Stimulated activated CD8-positive, alpha-beta memory T cell treated with anti-CD3 and anti-CD28 coated beads, Interleukin-2, amount 100 ng/mL, for 1 hour (primary cell): ENCODE data around the gene SLC17A5.
"Not testable (repeated sequence)": the region's sequence is repeated elsewhere in the genome, so short reads cannot be mapped to it uniquely, and the experiment has no call there.

Experiments
- DNase-seq, 2 donors: peaks; one replicate each; pipeline ENCODE4 v3.0.0-alpha.2; 2020; ENCODE audit warnings: low read depth in 2 of 2

Gene SLC17A5

DNA sequence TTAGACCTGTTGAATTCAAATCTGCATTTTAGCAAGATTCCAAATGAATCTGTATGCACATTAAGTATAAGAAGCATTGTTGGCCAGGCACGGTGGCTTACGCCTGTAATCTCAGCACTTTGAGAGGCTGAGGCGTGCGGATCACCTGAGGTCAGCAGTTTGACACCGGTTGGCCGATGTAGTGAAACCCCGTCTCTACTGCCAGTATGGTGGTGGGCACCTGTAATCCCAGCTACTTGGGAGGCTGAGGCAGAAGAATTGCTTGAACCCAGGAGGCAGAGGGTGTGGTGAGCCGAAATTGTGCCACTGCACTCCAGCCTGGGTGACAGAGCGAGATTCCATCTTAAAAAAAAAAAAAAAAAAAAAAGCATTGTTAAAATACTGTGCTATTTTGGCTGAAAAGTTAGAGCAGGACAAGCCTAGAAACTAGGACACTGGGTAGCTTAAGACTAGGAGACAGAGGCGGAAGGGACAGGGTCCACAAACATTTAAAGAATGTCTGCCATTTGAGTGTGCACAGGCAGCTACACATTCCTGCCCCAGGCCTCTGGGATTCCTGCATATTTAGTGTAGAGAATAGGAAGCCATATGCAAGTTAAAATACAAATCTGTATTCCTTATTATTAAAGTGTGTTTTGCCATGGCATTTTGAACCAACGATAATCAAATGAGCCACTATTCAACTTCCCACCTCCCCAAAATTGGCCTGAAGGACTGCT is 87.9 kb downstream of the SLC17A5 start:
- no peak for DNase-seq

DNA sequence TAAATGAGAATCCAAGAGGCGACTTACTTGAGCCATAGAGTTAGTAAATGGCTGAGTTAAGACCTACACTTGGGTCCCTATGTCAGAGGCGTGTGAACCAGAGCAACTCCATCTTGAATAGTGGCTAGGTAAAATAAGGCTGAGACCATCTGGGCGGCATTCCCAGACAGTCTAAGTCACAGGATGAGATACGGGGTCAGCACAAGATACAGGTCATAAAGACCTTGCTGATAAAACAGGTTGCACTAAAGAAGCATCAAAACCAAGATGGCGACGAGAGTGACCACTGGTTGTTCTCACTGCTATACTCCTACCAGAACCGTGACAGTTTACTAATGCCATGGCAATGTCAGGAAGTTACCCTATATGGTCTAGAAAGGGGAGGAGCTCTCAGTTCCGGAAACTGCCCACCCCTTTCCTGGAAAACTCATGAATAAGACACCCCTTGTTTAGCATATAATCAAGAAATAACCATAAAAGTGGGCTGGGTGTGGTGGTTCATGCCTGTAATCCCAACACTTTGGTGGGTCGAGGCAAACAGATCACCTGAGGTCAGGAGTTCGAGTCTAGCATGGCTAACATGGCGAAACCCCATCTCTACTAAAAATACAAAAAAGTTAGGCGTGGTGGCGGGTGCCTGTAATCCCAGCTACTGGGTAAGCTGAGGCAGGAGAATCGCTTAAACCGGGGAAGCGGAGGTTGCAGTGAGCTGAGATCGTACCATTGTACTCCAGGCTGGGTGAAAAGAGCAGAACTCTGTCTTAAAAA is 89.0 kb downstream of the SLC17A5 start:
- DNase-seq: no peak

DNA sequence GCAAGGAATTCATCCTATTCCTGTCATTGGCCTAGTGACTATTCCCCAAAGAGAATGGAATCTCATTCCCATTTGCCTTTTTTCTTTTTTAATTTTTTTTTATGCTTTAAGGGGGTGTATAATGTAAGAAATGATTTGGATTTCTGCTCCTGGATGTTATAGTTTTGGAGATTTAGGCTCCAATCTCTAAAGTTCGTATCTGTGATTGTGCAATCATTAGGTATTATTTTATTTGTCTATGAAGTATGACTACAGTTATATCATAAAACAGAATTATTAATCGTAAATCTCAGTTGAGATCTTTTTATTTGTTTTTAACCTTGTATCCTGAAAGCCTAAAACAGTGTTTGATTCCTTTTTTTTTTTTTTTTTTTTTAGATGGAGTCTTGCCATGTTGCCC is 91.2 kb downstream of the SLC17A5 start:
- DNase-seq: no peak

DNA sequence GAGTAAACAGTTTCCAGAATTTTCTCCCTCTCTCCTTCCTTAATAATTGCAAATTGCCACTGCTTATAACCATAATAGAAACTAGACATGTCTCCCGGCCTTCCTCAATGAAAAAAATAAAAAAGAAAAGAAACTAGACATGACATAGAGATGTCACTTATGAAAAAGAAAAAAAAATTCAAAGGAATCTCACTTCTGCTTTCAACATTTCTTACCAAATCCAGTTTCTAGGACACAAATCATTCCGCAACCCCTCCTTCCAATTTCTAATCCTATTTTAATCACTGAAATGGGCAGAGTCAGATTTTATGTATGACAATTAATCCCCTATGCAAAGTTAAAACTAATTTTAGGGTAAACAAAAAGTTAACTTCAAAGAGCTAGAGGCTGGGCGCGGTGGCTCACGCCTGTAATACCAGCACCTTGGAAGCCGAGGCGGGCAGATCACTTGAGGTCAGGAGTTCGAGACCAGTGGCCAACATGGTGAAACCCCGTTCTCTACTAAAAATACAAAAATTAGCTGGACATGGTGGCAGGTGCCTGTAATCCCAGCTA is 92.9 kb downstream of the SLC17A5 start:
- DNase-seq: no peak

DNA sequence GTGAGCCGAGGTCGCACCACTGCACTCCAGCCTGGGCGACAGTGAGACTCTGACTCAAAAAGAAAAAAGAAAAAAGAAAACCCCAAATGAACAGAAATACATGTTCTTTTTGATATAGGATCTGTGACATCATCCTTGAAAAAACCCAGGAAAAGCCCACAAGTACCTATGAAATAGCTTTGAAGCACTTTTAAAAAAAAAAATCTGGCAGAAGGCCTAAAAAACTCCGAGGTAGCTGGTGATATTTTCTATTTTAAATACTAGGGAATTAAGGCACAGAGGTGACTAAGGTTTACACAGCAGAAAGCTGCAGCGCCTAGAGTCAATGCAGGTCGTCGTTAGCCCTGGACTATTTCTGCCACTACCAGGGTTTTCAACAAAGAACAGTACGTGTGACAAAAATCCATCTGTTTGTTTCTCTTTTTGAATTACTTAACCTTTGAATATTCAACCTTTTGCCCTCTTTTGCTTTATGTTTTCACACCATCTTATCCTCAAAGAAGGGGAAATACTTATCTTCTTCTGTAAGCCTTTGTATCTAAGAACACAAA is 93.5 kb downstream of the SLC17A5 start:
- no peak for DNase-seq

DNA sequence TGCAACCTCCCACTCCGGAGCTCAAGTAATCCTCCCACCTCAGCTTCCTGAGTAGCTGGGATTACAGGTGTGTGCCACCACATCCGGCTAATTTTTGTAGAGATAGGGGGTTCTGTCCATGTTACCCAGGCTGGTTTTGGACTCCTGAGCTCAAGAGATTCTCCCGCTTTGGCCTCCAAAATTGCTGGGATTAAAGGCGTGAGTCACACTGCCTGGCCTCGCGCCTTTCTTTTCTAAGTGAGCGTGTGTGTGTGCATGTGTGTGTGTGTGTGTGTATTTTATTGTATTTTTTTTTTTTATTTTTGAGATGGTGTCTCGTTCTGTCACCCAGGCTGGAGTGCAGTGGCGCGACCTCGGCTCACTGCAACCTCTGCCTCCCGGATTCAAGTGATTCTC is 94.4 kb downstream of the SLC17A5 start:
- not testable (repeated sequence) for DNase-seq

DNA sequence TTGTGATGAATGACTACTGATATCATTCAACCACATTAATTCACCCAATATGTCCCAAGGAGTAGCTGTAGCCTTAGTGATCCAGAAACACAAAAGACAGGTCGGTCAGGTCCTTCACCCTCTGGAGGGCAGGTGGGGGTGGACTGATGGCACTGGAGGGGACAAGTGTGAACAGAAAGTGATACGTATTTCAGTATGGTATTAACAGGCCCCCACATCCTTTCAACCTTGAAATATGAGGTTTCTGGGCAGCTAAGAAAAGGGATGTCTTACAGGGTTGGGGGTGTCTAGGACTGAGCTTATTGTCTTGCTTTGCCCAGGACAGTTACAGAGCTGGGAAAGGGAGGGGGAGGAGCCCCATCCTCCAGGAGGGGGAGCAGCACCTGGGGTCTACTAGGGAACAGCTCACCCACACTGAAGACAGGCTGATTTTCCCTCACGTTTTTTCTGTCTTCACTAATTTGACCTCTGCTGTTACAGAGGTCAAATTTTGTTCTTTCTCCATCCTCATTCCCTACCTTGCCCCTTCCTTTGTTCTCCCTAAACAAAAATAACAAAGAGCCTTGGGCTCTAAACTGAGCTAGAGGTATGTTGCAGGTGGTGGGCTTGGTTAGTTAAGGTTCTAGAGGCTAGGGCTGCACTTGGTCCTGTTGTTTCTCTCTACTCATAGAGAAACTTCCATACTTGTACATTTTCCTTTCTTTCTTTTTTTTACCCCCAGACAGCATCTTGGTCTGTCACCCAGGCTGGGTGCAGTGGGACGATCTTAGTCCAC is 95.0 kb downstream of the SLC17A5 start:
- DNase-seq: no peak

DNA sequence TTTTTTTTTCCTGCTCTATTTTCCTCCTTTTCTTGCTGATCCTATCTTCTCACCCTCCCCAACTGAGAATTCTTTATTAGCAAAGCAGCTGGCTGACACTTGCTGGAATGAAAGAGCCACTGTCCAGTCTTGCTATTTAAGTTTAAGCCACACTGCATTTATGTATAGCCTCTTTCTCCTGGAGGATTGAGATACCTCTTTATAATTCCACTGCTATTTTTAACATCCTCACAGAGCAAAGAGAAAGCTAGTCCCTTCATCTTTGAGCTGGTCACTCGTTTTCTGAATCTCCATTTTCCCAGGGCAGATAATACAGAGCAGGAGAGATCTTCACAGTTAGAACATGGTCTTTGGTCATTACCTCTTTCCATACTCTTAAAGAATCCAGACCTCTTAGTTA is 97.0 kb downstream of the SLC17A5 start:
- no peak for DNase-seq

DNA sequence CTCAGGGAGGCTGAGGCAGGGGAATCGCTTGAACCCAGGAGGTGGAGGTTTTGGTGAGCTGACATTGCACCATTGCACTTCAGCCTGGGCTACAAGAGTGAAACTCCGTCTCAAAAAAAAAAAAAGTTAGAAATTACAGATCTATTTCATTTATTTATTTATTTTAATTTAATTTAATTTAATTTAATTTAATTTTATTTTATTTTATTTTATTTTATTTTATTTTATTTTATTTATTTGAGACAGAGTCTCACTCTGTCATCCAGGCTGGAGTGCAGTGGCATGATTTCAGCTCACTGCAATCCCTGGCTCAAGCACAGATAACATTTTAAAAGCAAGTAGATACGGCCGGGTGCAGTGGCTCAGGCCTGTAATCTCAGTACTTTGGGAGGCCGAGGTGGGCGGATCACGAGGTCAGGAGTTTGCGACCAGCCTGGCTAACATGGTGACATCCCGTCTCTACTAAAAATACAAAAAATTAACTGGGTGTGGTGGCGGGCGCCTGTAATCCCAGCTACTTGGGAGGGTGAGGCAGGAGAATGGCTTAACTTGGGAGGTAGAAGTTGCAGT is 98.3 kb downstream of the SLC17A5 start:
- DNase-seq: not testable (repeated sequence)

DNA sequence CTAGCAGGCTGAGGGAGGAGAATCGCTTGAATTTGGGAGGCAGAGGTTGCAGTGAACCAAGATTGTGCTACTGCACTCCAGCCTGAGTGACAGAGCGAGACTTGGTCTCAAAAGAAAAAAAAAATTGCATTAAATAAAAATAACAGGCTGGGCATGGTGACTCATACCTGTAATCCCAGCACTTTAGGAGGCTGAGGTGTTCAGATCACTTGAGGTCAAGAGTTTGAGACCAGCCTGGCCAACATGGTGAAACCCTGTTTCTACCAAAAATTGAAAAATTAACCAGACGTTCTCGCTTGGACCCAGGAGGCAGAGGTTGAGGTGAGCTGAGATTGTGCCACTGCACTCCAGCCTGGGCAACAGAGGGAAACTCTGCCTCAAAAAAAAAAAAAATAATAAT is 102.7 kb downstream of the SLC17A5 start:
- not testable (repeated sequence) for DNase-seq

DNA sequence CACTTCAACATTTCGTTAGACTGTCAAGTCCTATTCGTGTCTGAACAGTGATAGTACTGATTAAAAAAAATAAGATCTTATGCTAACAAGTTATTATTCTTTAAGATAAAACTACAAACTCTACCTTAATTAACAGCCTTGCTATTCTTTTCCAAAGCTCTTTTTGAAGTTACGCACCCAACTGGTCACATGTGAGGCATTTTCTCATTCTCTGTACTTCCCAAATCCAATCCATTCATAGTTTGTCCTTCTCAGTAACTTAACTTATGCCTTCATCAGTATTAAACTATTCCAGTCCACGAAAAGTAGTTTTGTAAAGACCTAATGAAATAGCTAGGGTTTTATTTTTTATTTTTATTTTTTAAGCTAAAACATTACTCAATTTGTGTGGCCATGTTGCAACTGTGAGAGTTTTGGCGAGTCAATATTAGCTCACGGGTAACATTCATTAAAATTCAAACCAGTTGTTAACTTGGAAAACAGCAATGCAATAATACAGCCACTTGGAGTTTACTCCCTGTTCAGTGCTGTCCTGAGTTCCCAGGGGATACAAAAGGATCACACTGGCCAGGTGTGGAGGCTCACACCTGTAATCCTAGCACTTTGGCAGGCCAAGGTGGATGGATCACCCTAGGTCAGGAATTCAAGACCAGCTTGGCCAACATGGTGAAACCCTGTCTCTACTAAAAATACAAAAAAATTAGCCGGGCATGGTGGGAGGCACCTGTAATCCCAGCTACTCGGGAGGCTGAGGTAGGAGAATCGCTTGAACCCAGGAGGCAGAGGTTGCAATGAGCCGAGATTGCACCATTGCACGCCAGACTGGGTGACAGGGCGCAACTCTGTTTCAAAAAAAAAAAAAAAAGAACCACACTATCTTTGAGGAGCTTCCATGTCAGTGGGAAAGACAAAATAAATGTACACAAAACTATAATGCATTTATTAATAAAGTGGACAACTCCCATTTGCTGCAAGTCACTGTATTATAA is 105.0 kb downstream of the SLC17A5 start:
- DNase-seq: no peak

DNA sequence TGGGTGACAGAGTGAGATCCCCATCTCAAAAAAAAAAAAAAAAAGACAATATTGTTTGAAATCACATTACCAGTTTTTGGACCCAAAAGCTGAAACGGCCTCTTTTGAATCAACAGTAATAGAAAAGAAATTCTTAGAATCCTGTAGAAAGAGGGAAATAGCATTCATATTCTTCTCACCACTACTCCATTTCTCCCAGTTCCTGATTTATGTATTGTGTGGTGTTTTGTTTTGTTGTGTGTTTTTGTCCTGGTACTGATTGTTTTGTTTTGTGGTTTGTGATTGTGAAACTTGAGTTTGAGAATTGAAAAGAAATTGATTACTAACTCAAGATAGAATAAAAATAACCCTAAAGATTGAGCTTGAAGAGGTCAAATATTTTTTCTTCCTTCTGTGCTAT is 106.8 kb downstream of the SLC17A5 start:
- no peak for DNase-seq
